ENCODE results near the gene KDM7A.

Gene KDM7A

DNA sequence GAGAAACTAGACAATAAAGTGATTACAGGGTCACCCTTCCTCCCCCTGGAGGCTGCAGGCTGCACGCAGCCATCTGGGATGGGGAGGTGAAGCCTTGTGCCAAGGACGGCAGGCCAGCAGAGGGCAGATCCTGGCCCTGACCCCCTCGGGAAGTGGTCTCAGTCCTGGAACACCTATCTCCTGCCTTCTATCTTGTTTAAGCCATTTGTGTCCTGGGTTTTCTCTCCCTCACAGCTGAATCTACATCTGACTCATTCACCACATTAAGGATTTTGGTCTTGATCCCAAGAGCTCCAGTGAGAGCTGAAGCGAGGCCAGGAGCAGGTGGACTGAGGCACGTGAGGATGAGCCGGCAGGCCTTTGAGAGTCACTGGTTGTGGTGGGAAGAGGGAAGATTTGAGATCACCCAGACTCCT is 97.7 kb downstream of the KDM7A start:
- peaks cover 12% of the 10 kb centered on the region for H3K4me1 Mint-ChIP-seq
- ATAC-seq (ENCODE audit: low read depth): peak; percentile 28
- peaks cover 3% of the 10 kb centered on the region for H3K27me3 Mint-ChIP-seq
- DNase-seq (ENCODE audit: low spot score in 2 of 2): no peak
- no peak overlapping the region for H3K27ac Mint-ChIP-seq
- H3K36me3 Mint-ChIP-seq: no peaks in the 10 kb centered on the region
- H3K9me3 Mint-ChIP-seq: no peaks in the 10 kb centered on the region
- H3K4me3 Mint-ChIP-seq: no peak overlapping the region

DNA sequence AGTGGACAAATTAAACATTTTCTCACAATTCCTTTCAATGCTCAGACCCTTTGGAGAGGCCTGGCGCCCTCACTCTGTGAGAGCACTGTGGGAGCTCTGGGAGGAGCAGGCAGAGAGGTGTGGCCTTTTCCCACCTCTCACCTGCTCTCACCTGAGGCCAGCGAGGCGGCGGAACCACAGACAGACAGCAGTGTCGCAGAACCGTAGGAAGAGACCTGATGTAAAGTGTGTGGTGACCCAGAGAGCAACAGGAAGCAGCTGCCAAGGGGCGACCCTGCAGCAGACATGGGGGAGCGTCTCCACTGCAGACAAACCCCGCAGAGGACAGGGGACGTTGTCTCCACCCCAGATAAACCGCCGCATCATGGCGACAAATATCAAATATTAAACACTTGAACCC is 98.4 kb downstream of the KDM7A start:
- Mint-ChIP-seq H3K4me3 (peak overlapping the region; percentile 72), H3K4me1 (peaks cover 9% of the 10 kb centered on the region), H3K27me3 (peaks cover 5% of the 10 kb centered on the region), H3K36me3 (no peaks in the 10 kb centered on the region), H3K9me3 (no peaks in the 10 kb centered on the region), H3K27ac (peak overlapping the region; percentile 64)
- DNase-seq (ENCODE audit: low spot score in 2 of 2): no peak
- ATAC-seq (ENCODE audit: low read depth): peak; percentile 88

DNA sequence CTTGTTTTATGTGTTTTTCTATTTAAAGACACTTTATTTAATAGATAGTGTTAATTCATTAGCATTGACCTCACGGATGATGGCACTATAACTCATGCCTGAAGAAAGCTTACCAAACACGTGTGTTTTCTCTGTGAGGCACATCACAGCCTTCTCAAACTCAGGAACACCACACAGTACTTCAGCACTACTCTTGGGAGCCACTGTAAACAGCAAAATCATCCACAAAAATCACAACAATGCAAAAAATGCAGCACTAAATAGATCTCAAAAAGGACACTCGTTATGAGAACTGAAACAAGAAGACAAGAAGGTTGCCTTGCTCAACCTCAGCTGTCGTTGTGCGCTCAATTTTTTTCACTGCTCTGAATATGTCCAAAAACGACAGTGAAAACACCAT is 102.0 kb downstream of the KDM7A start:
- H3K4me3 Mint-ChIP-seq: no peak overlapping the region
- H3K27ac Mint-ChIP-seq: no peak overlapping the region
- peaks cover 5% of the 10 kb centered on the region for H3K27me3 Mint-ChIP-seq
- peaks cover 2% of the 10 kb centered on the region for H3K9me3 Mint-ChIP-seq
- DNase-seq (ENCODE audit: low spot score in 2 of 2): no peak
- peaks cover 9% of the 10 kb centered on the region for H3K4me1 Mint-ChIP-seq
- H3K36me3 Mint-ChIP-seq: peaks cover 2% of the 10 kb centered on the region
- ATAC-seq (ENCODE audit: low read depth): no peak

- H3K4me1 Mint-ChIP-seq: peaks cover 5% of the 10 kb centered on the region
- DNase-seq (ENCODE audit: low spot score in 2 of 2): no peak
- peaks cover 5% of the 10 kb centered on the region for H3K27me3 Mint-ChIP-seq
- no peak overlapping the region for H3K27ac Mint-ChIP-seq
- peaks cover 15% of the 10 kb centered on the region for H3K36me3 Mint-ChIP-seq
- peaks cover 20% of the 10 kb centered on the region for H3K9me3 Mint-ChIP-seq
- H3K4me3 Mint-ChIP-seq: no peak overlapping the region
- ATAC-seq (ENCODE audit: low read depth): no peak
These were observed 106.2 kb downstream of the KDM7A start for GRCh38 chr7:140070546-140070945.

- H3K4me3 Mint-ChIP-seq: no peak overlapping the region
- peaks cover 15% of the 10 kb centered on the region for H3K36me3 Mint-ChIP-seq
- no peak overlapping the region for H3K27ac Mint-ChIP-seq
- H3K9me3 Mint-ChIP-seq: peaks cover 20% of the 10 kb centered on the region
- peaks cover 1% of the 10 kb centered on the region for H3K27me3 Mint-ChIP-seq
- ATAC-seq (ENCODE audit: low read depth) (no peak), DNase-seq (ENCODE audit: low spot score in 2 of 2) (no peak)
- H3K4me1 Mint-ChIP-seq: no peaks in the 10 kb centered on the region
These were observed 107.4 kb downstream of the KDM7A start for GRCh38 chr7:140069298-140069949.

- DNase-seq (ENCODE audit: low spot score in 2 of 2): no peak
- Mint-ChIP-seq H3K36me3 (peaks cover 15% of the 10 kb centered on the region), H3K9me3 (peaks cover 22% of the 10 kb centered on the region), H3K4me1 (peaks cover 2% of the 10 kb centered on the region), H3K27ac (no peak overlapping the region), H3K4me3 (no peak overlapping the region), H3K27me3 (no peaks in the 10 kb centered on the region)
- ATAC-seq (ENCODE audit: low read depth): no peak
These were observed 108.8 kb downstream of the KDM7A start for GRCh38 chr7:140068033-140068432.

GRCh38 chr7:140067052-140067451 is 109.7 kb downstream of the KDM7A start:
- peaks cover 2% of the 10 kb centered on the region for H3K4me1 Mint-ChIP-seq
- no peak overlapping the region for H3K27ac Mint-ChIP-seq
- ATAC-seq (ENCODE audit: low read depth) (no peak), DNase-seq (ENCODE audit: low spot score in 2 of 2) (no peak)
- peaks cover 22% of the 10 kb centered on the region for H3K9me3 Mint-ChIP-seq
- H3K36me3 Mint-ChIP-seq: peaks cover 15% of the 10 kb centered on the region
- H3K4me3 Mint-ChIP-seq: no peak overlapping the region
- H3K27me3 Mint-ChIP-seq: no peaks in the 10 kb centered on the region

DNA sequence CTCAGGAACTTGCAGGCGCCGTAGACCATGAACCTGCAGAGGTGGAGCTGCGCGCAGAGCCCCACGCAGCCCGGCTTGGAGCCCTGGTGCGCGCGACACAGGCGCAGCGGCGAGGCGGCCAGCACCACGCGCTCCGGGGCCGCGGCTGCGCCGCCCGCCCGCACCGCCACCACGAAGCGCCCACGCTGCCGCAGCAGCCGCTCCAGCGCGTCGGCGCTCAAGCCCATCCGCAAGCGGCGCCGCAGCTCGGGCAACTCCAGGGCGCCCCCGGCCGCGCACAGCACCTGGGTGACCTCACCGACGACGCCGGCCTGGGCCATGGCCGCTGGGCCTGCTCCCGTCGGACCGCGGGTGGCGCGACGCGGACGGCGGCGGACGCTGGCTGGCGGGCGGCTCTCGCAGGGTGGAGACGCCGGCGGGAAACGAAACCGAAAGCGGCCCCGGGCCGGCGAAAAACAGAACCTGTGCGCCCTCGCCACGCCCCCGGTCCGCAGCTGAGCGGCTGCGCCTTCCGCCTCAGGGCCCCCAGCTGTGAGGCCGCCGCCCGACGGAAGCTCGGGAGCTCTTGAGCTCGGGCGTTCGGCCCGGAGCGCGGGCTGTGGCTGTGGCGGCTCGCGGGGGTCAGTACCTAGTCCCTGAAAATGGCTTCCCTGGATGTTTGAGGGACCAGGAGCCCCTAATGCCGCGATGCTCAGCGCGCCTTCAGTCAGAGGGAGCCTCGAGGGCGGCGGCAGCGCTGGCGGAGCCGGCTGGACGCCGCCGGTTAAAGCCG is 114.1 kb downstream of the KDM7A start, which contains the start of gene PARP12:
Gene PARP12 (minus strand): TSS at position 424 of the 772 bp plus-strand sequence. CDS start 104 bp downstream, at position 320.
- H3K27me3 Mint-ChIP-seq: no peaks in the 10 kb centered on the region
- DNase-seq (ENCODE audit: low spot score in 2 of 2) (peak; percentile 81 to 90), ATAC-seq (ENCODE audit: low read depth) (peak; percentile 85)
- H3K4me1 Mint-ChIP-seq: peaks cover 29% of the 10 kb centered on the region
- peak within 1 kb of the TSS; percentile 95 for H3K27ac Mint-ChIP-seq
- H3K9me3 Mint-ChIP-seq: peaks cover 14% of the 10 kb centered on the region
- peaks cover 20% of the 10 kb centered on the region for H3K36me3 Mint-ChIP-seq
- peak within 1 kb of the TSS; percentile 98 for H3K4me3 Mint-ChIP-seq

DNA sequence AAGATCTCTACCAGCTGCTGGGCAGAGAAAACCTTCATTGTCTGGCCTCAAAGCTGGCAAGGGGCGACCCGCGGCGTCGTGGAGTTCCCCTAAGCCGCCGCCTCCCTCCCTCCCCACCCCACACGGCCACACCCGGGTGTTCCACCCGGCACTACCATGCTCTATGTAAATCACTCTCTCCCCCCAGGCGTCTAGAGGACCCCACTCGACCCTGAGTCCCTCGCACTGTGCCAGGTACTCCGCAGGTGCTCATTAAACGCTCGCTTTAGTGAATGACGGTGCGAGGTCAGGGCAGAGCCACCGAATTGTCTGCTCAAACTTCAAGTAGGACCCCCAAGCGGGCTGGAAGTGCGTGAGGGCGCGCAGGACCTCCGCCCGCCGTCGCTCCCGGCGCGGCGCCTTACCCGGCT is 114.7 kb downstream of the KDM7A start:
- peak overlapping the region; percentile 95 for H3K27ac Mint-ChIP-seq
- ATAC-seq (ENCODE audit: low read depth): peak; percentile 67
- H3K36me3 Mint-ChIP-seq: peaks cover 24% of the 10 kb centered on the region
- peak; percentile 52 to 59 for DNase-seq (ENCODE audit: low spot score in 2 of 2)
- peak overlapping the region; percentile 98 for H3K4me3 Mint-ChIP-seq
- H3K27me3 Mint-ChIP-seq: no peaks in the 10 kb centered on the region
- H3K4me1 Mint-ChIP-seq: peaks cover 29% of the 10 kb centered on the region
- peaks cover 12% of the 10 kb centered on the region for H3K9me3 Mint-ChIP-seq

- H3K27ac Mint-ChIP-seq: peak overlapping the region; percentile 95
- DNase-seq (ENCODE audit: low spot score in 2 of 2) (no peak), ATAC-seq (ENCODE audit: low read depth) (no peak)
- peaks cover 23% of the 10 kb centered on the region for H3K36me3 Mint-ChIP-seq
- peak overlapping the region; percentile 98 for H3K4me3 Mint-ChIP-seq
- H3K27me3 Mint-ChIP-seq: no peaks in the 10 kb centered on the region
- H3K4me1 Mint-ChIP-seq: peaks cover 30% of the 10 kb centered on the region
- H3K9me3 Mint-ChIP-seq: peaks cover 8% of the 10 kb centered on the region
These were observed 115.2 kb downstream of the KDM7A start for GRCh38 chr7:140061607-140061930.

DNA sequence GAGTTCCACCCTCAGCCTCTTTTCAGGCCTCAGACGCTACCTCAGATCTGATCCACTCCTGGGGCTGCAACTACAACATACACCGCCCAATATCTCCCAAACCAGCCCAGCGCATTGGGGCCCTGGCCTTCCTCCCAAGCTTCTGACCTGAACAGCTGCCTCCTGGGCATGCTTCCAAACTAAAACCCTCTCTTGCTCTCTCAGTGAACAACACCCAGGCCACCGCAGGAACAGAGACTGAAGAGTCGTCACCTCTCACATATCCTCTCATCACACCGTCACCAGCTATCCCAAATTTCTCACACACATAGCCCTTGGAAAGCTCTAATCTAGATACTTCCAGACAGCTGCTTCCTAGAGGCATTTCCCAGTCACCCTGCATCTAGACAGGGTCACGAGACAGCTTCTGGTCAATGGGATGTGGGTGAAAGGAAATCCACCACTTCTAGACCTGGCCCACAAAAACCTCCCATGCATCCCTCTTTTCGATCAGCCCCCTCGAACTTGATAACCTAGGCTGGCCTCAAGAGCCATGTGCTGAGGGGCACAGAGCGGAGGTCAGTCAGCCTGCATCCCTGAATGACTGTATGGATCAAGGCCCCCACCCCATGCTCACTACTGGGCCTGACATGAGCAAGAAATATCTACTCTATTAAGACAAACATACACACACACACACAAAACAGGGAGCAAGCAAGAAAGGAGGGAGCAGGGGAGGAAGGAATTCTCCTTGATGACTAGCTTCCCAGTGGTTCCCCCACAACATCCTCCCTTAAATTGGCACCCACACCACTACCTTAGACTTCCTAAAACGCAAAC is 115.8 kb downstream of the KDM7A start:
- no peaks in the 10 kb centered on the region for H3K27me3 Mint-ChIP-seq
- peaks cover 32% of the 10 kb centered on the region for H3K4me1 Mint-ChIP-seq
- H3K36me3 Mint-ChIP-seq: peaks cover 23% of the 10 kb centered on the region
- H3K9me3 Mint-ChIP-seq: peaks cover 3% of the 10 kb centered on the region
- peak overlapping the region; percentile 95 for H3K27ac Mint-ChIP-seq
- ATAC-seq (ENCODE audit: low read depth) (no peak), DNase-seq (ENCODE audit: low spot score in 2 of 2) (no peak)
- H3K4me3 Mint-ChIP-seq: peak overlapping the region; percentile 98

DNA sequence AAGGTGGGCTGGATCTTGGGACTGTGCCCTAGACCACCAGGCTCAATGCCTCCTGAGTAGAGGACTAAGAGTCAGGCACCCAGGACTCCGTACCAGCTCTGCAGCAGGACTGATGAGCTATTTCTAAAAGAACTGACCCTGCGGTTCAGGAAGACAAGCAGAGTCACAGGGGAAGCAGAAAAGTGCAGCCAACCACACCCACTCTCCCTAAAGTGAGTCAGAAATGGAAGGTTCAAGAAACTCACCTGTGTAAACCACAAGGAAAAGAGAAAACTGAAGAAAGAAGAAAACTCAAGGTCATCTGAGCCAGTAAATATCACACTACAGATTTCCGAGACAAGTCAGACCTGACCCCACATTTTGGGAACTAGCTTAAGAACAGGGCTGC is 116.5 kb downstream of the KDM7A start:
- H3K27ac Mint-ChIP-seq: peak overlapping the region; percentile 95
- H3K4me3 Mint-ChIP-seq: peak overlapping the region; percentile 98
- no peak for DNase-seq (ENCODE audit: low spot score in 2 of 2)
- ATAC-seq (ENCODE audit: low read depth): no peak
- no peaks in the 10 kb centered on the region for H3K27me3 Mint-ChIP-seq
- peaks cover 27% of the 10 kb centered on the region for H3K36me3 Mint-ChIP-seq
- H3K4me1 Mint-ChIP-seq: peaks cover 36% of the 10 kb centered on the region
- H3K9me3 Mint-ChIP-seq: peaks cover 1% of the 10 kb centered on the region

DNA sequence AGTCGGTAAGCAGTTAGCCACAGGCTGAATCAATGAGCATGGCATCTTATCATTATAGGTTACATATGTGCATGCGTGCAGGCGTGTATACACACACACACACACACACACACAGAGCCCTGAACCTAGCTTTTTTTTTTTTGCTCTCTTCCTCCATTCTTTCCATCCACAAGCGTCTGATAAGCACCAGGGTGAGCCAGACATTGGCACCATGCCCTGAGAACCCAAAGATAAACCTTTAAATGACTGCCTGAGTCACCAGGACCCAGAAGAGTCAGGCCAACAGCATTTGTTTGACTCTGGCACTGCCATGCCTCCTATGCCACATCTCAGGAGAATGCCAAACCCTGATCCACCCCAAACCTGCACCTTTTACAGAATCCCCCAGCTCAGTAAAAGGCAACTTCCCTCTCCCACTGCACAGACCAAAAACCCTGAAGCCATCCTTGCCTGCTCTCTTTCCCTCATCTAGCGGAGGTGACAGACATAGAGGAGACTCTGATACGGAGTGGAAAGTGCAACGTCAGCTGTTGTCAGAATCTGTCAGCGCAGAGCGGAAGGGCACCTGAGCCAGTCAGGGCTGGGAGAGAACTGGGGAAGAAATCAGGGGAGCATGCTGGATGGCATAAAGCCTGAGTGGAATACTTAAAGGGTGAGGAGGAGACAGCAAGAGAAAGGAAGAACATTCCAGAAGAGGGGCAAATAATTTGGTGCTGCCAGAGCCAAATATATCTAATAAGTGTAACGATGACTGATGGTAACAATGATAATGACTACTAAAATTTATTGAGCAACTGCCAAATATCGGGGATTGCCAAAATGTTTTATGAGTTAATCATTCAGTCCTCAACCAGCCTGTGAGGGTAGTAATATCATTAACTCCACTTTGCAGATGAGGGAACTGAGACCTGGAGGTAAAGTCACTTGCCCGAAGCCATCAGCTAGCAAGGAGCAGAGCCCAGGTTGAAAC is 117.2 kb downstream of the KDM7A start:
- DNase-seq (ENCODE audit: low spot score in 2 of 2): no peak
- no peaks in the 10 kb centered on the region for H3K27me3 Mint-ChIP-seq
- peaks cover 27% of the 10 kb centered on the region for H3K36me3 Mint-ChIP-seq
- peaks cover 41% of the 10 kb centered on the region for H3K4me1 Mint-ChIP-seq
- peak overlapping the region; percentile 95 for H3K27ac Mint-ChIP-seq
- peak overlapping the region; percentile 98 for H3K4me3 Mint-ChIP-seq
- peaks cover 1% of the 10 kb centered on the region for H3K9me3 Mint-ChIP-seq
- ATAC-seq (ENCODE audit: low read depth): no peak

All from memory B cell (primary cell).